ENCODE measurements around the gene LRRC75B.
"Not testable (repeated sequence)": the region's sequence is repeated elsewhere in the genome, so short reads cannot be mapped to it uniquely, and the experiment has no call there.

Gene LRRC75B

GRCh38 chr22:24602105-24602749, 9.4 kb upstream of the LRRC75B start:
- DNase-seq, result not testable (repeated sequence)

GRCh38 chr22:24601217-24602104, 8.6 kb upstream of the LRRC75B start:
- peak; percentile 87 for DNase-seq

GRCh38 chr22:24599958-24600715, 7.3 kb upstream of the LRRC75B start:
- DNase-seq, result peak; percentile 53

DNA sequence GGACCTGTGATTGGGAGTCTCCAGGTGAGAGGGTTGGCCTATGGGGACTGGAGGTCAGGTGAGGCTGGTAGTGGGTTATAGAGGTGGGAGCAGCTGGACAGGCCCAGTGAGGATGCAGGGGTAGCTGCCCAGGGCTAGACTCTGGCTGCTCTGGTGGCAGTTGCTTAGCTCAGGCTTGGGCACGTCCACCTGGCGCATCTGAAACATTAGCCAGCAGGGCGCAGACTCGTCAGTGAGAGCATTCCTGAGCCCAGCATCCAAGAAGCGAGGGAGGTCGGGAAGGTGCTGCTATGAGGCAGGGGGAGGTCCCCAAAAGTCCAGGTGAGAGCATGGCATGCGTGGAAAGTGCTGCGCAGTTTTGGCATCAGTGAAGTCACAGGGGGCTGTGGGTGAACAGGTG, 6.6 kb upstream of the LRRC75B start:
- DNase-seq, result no peak

DNA sequence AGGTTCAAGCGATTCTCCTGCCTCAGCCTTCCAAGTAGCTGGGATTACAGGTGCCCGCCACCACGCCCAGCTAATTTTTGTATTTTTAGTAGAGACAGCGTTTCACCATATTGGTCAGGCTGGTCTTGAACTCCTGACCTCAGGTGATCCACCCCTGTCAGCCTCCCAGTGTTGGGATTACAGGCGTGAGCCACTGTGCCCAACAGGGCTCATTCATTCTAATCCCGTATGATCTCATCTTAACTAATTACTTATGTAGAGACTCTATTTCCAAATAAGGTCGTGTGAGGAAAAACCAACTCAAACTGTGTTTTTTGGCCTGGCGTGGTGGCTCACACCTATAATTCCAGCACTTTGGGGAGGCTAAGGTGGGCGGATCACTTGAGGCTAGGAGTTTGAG, 4.2 kb upstream of the LRRC75B start:
- not testable (repeated sequence) for DNase-seq

DNA sequence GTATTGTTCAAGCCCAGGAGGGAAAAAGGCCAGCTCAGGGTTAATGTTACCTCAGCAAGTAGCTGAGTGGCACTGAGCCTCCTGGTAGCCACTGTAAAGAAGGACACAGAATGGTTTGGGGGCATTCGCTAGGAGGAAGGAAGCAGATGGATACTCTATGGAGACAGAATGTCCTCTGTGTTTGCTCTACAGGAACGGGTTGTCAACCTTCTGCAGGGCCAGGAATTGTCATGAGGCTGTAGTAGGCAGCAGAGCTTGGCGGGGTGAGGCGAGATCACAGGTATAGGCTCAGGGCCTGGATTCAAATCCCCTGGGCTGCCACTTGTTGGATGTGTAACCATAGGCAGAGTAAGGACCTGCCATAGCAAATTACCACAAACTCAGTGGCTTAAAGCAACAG, 3.0 kb upstream of the LRRC75B start:
- no peak for DNase-seq

DNA sequence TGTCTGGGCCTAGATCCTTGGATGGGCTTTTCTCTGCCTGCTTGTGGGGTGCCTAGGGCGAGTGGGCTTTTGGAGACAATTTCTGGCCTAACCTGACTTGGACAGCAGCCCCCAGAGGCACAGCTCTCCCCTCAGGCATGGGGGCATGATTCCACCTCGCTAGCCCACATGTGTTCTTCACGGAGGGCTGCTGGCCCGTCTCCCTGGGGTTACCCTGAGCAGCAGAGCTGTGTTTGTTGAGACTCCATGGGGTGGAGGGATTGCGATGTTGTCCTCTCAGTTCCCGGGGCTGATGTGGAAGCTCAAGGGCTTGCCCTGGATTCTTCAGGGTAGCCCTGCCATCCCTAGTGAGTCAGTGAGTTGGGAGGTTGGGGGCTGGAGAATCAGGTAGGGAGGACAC, 2.4 kb upstream of the LRRC75B start:
- DNase-seq, result no peak

DNA sequence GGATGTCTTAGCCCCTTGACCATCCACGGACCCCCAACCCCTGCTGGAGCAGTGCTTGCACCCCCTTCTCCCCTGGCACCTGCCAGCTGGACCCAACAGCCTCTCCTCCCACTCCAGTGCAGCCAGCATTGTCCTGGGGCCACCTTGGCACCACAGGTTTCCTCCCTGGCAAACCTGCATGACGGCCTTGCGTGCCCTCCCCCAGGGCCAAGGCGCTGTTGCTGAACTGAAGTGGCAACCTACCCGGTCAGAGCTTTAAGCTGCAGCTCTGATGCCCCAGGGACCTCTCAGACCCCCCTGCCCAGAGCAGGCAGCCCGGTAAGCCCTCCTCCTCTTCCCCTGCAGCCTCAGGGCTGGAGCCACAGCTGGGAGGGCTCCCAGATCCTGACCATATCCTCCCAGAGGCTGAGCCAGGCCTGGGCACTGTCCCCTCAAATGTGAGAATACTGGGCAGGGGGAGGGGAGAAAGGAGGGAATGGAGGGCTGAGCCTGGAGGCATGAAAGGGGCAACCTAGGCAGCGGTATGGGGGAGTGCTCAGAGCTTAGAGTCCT, 1.8 kb upstream of the LRRC75B start:
- no peak for DNase-seq

DNA sequence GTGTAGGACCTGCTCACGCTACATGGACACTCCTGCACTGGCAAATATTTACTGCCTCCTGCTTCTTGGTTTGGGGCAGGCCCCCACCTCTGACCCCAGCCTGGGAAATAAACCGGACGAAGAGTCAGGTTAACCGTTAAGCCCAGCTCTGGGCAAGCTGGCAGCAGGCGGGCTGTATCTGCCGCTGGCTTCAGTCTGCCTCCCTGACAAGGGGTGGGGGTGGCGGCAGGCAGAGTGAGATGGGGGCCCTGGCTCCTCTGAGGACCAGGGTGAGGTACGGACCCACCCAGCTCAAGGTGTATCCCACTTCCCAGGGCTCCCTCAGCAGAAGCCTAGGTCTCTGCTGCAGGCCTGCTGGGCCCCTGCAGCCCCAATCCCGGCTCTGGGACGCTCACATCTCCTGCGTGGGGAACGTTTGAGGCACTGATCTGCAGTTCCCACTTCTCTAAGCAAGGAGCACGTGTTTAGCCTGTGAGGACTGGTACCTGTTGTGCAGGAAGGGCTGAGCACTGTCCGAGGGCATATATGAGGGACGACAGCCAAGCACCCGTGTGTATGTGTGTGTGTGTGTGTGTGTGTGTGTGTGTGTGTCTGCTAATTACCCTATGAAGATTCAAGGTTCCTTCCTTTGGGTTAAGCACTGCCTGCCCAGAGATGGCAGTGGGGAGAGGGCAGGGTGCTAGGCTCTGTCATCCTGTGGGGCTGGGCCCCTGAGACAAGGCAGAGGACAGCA, 1.1 kb upstream of the LRRC75B start:
- no peak for DNase-seq

DNA sequence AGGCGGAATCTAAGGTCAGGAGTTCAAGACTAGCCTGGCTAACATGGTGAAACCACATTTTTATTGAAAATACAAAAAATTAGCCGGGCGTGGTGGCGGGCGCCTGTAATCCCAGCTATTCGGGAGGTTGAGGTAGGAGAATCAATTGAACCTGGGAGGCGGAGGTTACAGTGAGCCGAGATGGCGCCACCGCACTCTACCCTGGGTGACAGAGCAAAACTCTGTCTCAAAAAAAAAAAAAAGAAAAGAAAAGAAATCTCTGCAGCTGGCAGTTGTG, 624 bp upstream of the LRRC75B start:
- DNase-seq, result not testable (repeated sequence)

DNA sequence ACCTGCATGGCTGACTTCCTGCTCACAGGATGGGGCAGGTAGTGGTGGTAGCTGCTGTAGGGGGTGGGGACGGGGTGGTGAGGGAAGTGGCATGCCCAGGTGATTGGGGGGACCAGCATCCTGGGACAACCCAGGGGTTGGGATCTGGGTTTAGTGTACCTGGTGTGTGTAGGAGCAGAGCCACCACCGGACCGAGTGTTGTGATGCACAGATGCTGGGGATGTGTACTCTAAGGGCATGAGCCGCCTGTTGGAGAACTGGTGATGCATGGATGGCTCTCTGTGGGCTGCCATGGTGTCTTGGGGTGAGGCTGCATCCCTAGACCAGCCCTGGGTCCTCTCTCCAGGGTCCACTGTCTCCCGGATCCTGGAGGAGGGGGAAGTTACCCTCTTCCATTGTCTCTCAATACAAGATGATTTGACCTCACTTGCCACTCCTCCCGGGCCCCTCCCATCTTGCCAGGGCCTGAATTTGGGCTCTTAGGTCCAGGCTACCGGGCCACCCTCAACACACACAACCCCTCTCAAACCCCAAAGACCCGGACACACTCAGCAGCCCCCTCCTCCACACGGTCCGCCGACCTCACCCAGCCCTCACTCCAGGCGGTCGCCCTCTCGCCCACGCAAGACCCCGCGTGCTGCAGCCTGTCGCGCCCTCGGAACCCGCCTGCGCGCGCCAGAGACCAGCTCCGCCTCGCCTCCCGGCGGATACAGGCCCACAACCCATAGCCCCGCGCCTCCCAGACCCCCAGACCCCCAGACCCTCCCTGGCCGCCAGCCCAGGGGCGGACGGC, 619 bp downstream of the LRRC75B start:
- DNase-seq, result no peak

- no peak for DNase-seq
These were observed 1.5 kb downstream of the LRRC75B start for GRCh38 chr22:24591286-24591830.

DNA sequence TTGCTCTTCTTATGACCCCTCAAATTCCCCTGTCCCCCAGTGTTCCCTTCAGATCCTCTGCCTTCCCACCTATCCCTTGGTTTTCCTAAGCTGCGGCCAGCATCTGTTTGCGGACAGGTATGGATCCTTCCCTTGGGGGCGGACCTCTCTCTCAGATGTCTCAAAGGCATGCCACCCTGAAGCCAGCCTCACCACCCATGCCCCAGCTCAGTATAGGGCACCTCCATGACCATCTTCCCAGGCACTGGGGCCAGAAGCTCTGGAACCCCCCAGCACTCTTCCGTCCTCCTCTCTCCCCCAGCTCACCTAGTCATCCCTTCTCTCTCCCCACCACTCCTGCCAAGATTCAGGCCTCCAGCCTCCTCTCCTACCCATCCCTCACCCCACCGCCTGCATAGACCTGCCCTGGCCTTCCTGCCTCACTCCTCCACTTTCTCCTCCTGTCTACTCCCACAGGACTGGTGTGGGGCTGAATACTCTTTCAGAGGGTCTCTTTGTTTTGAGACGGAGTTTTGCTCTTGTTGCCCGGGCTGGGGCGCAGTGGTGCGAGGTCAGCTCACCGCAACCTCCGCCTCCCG, 2.2 kb downstream of the LRRC75B start:
- no peak for DNase-seq

DNA sequence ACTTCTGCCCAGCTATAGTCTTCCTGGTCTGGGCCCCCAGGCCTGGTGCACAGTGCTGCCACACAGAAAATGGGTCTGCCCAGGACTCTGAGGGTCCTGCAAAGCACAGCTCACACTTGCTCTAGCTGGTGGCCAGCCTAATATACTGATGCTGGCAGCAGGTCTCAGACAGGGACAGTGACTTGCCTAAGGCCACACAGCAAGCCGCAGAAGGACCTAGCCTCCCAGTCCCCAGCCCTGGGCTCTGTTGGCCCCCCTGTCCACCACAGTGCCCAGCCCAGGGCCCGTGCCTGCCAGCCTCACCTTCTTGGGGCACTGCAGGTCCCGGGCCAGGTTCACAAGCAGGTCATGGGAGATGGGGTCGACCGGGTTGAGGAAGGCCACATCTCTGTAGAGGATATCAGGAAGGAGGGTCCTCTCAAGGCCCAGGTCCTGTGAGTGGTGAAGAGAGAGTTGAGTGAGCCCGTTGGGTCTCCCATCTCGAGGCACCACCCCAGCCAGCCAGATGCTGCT, 3.3 kb downstream of the LRRC75B start:
- no peak for DNase-seq

- DNase-seq, result peak; percentile 18
These were observed 4.0 kb downstream of the LRRC75B start for GRCh38 chr22:24588757-24589481.

DNA sequence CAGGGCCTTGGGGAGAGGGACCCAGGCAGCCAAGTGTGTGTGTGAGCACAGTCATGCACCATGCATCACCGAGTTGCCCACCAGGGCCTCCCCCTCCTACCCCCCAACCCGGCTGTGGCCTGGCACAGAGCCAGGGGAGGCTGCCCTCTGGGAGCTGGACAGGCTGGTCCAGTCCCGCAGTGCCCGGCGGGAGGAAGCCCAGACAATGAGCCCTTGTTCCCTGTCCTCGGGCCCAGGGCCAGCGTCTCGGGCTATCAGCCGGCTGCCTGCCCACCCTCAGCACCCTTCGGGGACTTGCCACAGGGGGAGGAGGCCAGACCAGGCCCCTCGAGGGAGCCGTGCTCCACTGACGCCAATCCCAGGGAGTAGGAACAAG, 4.5 kb downstream of the LRRC75B start:
- no peak for DNase-seq

DNA sequence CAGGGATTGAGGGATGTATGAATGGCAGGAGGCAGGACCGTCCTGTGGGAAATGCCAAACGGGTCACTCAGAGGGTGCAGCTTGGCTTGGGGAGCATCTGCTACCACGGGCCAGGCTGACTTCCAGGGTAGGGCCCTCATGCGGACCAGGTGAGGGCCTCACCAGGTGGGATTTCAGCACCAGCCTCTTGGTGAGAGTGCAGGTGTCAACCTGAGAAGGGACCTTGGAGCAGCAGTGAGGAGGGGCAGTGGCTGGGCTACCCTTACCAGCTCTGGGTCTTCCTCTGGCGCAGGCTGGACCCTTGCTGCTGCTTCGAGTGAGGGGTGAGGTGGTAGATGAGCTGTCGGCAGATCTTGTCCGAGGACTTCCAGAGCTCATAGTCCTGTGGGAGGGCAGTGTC, 4.9 kb downstream of the LRRC75B start:
- no peak for DNase-seq

- DNase-seq, result no peak
These were observed 5.6 kb downstream of the LRRC75B start for GRCh38 chr22:24587251-24587650.

GRCh38 chr22:24585927-24586546, 6.8 kb downstream of the LRRC75B start:
- no peak for DNase-seq

DNA sequence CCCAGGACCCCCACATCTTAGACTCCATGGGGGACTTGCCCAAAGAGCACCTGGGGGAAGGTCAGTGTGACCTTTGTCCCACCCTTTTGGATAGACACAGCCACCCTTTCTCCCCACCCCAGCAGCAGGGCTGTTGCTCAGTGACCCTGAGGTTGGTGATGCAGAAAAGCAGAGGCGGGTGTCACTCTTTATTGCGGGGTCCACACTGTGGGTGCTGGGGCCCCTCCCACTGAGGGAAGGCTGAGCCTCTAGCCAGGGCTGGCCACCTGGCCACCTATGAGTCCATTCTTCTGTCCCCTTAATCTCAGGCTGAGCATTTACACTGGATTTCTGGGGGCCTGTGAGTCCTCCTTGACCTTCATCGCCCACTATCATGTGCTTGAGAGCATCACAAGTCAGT, 7.4 kb downstream of the LRRC75B start:
- no peak for DNase-seq

Measured in RPMI8226 (cell line).